ENCODE data around the gene NCAM2.

NCAM2 gene

DNA sequence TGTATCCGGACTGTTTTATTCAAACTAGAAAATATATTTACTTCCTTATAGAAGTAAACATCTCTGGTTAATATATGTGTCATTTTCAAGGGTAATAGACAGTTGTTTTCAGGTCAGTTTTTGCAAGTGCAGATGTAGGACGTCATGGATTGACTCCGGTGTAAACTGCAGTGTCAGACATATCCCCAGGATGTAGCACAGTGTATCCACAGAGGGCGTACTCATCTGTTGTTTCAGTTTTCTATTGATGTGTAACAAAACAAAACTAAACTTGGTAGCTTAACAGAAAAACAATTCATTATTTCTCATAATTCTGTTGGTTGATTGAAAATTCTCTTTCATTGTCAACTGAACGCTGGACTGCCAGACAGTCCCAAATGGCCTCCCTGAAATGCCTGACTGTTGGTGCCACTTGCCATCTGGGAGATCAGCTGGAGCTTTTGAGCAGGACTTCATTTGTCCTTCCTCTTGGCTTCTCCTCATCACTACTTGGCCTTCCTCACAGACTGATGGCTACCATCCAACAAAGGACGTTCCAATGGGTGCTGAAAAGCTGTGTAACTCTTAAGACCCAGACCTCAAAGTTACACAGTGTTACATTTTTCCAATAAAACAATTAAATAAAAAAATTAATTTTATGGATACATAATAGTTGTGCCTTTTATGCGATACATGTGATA is 181.6 kb downstream of the NCAM2 start:
- DNase-seq (ENCODE audit: low spot score in 2 of 2): no peak
- in situ Hi-C loops (cut with MboI; ENCODE audit: low sequenced_read_pairs): no loop called here
- no peaks in the 10 kb centered on the region for H3K27me3 ChIP-seq (ENCODE audit: low read depth)
- H3K4me1 ChIP-seq: no peaks in the 10 kb centered on the region
- H3K36me3 ChIP-seq (replicated peaks): no peaks in the 10 kb centered on the region
- no peaks in the 10 kb centered on the region for H3K9me3 ChIP-seq
- no peak overlapping the region for H3K4me3 ChIP-seq

DNA sequence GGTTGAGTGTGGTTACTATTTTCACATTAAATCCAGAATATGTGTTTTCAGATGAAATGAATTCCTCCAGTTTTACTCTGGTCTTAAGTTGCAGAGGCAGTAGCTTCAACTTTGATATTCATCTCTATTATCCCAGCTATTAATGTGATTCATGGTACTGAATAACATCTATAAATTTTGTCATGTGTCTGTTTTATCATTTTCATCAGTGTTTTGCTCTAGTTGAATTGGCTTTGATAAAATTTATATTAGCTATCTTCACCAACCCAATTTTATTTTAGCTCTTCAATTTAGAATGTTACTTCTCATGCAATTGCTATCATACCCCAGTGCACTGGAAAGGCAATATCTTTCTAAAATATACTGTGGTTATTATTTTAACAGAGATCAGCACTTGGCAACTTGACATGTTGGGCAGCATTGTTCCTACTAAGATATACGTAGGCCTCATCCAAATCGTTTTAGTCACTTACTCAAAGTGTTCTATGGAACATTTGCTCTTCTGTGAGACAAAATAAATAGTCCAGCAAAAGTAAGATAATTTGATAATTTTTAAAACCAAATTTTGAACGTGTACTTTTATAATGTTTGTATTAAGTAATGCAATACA is 184.3 kb downstream of the NCAM2 start:
- Histone ChIP-seq H3K36me3 (replicated peaks) (no peaks in the 10 kb centered on the region), H3K4me3 (no peak overlapping the region), H3K9me3 (no peaks in the 10 kb centered on the region), H3K4me1 (no peaks in the 10 kb centered on the region), H3K27me3 (ENCODE audit: low read depth) (no peaks in the 10 kb centered on the region)
- DNase-seq (ENCODE audit: low spot score in 2 of 2): no peak
- in situ Hi-C loops (cut with MboI; ENCODE audit: low sequenced_read_pairs): no loop called here

DNA sequence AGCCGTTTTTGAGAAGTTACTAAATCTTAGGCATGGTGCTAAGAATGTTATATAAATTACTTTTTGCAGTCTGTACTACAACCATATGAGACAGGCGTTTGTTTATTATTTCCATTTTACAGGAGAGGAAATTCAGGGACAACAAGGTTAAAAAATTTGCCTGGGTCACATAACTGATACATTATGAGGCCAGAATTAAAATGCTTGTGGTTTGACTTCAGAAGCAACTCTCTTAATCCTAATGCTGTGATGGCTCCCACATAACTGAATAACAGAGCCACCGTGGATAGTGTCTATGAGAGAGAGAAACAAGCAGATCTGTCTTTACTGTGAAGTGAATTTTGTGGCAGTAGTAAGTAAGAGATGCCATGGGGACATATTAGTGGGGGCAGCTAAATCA is 184.9 kb downstream of the NCAM2 start:
- H3K9me3 ChIP-seq: no peaks in the 10 kb centered on the region
- H3K27me3 ChIP-seq (ENCODE audit: low read depth): no peaks in the 10 kb centered on the region
- no peak for DNase-seq (ENCODE audit: low spot score in 2 of 2)
- no peaks in the 10 kb centered on the region for H3K36me3 ChIP-seq (replicated peaks)
- no peak overlapping the region for H3K4me3 ChIP-seq
- in situ Hi-C loops (cut with MboI; ENCODE audit: low sequenced_read_pairs): no loop called here
- no peaks in the 10 kb centered on the region for H3K4me1 ChIP-seq

DNA sequence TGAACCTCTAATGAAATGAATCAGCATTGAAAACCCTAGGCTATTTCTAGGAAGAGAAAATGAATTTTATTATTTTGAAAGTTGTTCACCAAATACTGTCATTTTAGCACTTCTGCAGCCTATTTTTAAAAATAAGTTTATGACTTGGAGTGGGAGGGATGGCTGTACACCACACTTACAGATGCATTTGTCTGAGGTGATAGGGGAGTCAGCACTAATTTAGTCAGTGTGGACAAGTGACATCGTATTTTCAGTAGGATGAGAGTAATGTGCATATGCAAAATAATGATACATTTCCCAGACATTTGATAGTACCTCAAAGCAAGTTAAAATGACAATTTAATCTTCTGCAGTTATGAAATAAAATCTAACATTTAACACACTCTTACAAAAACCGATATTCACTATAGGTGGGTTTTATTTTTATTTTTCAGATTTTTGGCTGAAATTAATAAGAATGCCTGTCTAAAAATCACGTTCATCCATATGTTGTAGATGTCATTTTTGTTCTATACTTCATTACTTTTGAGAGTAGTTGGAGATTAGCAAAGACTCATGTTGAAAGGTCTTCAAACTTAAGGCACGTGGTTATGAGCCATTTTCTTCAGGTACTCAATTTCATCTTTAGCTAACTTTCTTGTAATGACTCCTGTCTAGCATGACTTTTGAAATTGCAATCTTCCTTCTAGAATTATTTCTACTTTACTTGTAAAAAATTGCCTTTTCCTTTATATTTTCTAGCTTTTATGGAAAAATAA is 186.7 kb downstream of the NCAM2 start:
- H3K4me3 ChIP-seq: no peak overlapping the region
- DNase-seq (ENCODE audit: low spot score in 2 of 2): no peak
- in situ Hi-C loops (cut with MboI; ENCODE audit: low sequenced_read_pairs): no loop called here

DNA sequence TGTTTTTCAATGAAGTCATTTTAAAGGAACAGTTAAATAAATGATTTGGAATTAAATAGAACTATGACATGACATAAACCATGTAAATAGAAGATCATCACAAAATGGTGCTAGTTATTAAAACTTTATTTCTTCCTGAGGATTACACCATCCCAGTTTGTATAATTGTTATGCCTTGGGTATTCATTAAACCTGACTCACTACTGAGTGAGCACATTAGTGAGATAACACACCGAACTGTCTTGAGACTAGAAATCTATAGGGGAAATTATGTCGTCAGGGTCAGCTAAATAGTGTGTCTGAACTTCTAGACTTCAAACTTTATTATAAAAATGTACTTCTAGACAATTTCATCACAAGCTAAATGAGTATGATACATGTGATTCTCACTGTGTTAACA is 189.4 kb downstream of the NCAM2 start:
- Histone ChIP-seq H3K36me3 (replicated peaks) (no peaks in the 10 kb centered on the region), H3K9me3 (no peaks in the 10 kb centered on the region), H3K4me3 (no peak overlapping the region), H3K27me3 (ENCODE audit: low read depth) (no peaks in the 10 kb centered on the region), H3K4me1 (no peaks in the 10 kb centered on the region)
- DNase-seq (ENCODE audit: low spot score in 2 of 2): no peak
- in situ Hi-C loops (cut with MboI; ENCODE audit: low sequenced_read_pairs): no loop called here

More for the DNA sequence above, 186.7 kb downstream of the NCAM2 start:
- H3K27me3 ChIP-seq (ENCODE audit: low read depth): no peaks in the 10 kb centered on the region
- no peaks in the 10 kb centered on the region for H3K9me3 ChIP-seq
- H3K4me1 ChIP-seq: no peaks in the 10 kb centered on the region
- H3K36me3 ChIP-seq (replicated peaks): no peaks in the 10 kb centered on the region

DNA sequence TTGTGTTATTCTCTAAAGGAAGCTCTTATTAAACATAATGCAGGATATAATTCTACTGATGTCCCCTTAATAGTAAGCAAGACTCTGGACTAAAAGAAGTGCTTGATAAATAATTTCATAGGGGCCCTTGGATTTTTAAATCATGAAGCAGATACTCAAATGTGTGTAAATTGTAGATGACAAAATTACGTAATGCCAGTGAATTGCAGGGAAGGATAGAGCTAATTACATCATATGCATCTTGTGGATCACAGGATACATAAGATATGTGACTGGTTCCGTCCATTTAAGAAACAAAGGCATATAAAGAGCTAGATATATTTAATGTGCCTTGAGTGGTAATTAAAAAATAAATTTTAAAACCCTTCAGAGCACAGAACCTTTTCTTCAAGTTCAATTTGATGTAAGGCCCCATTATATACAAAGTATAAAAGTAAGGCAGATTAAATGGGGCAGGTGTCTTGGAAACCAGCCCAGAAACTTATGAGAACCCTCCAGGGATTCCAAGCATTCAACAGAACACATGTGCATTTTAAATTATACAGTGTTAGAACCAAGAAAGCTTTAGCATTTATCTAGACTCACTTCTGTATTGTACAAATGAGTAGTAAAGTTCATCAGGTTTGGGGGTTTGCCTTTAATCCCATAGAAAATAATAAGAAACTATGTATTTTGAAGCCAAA is 190.4 kb downstream of the NCAM2 start:
- Histone ChIP-seq H3K36me3 (replicated peaks) (no peaks in the 10 kb centered on the region), H3K4me1 (no peaks in the 10 kb centered on the region), H3K9me3 (no peaks in the 10 kb centered on the region), H3K4me3 (no peak overlapping the region), H3K27me3 (ENCODE audit: low read depth) (no peaks in the 10 kb centered on the region)
- in situ Hi-C loops (cut with MboI; ENCODE audit: low sequenced_read_pairs): no loop called here
- DNase-seq (ENCODE audit: low spot score in 2 of 2): no peak

DNA sequence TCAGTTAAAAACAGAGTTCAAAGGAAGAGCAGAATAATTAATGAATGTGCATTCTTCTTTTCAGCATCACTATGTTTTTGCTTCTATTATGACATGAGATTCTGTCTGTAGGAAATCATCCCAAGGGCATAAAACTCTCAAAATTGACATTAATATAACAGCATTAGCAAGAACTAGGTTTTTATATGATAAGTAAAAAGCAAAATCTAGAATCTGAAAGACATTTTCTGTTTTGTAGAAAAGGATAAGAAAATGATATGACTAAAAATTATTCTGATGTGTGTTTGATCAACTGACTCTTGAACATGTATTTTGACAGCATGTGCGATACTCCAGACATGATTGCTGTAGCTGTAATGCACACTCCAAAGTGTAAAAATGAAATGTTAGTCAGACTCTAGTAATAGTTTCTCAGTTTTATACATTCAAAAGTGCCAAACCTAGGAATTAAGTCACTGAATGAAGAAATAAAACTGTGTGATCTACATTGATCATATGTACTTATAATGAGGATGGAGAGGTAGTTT is 197.3 kb downstream of the NCAM2 start:
- Histone ChIP-seq H3K4me3 (no peak overlapping the region), H3K4me1 (no peaks in the 10 kb centered on the region), H3K36me3 (replicated peaks) (no peaks in the 10 kb centered on the region), H3K9me3 (no peaks in the 10 kb centered on the region), H3K27me3 (ENCODE audit: low read depth) (no peaks in the 10 kb centered on the region)
- DNase-seq (ENCODE audit: low spot score in 2 of 2): no peak
- in situ Hi-C loops (cut with MboI; ENCODE audit: low sequenced_read_pairs): no loop called here

DNA sequence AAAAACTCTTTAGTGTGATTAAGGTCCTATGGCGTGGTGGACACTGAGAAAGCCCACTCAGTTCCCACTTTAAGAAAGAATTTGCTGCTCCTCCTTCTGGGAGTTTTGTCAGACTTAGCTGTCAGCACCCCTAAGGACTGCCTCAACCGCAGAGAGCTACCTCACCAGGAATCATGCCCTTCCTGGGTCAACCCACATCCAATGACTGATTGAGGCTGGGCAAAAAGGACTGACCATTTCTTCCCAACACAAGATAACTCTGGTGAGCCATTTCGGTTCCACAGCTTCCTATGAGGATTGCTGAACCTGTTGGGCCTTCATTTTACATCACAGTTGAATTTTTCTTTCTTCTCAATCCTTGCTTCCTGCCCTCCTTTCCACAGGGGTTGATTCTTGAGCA is 197.9 kb downstream of the NCAM2 start:
- no peaks in the 10 kb centered on the region for H3K36me3 ChIP-seq (replicated peaks)
- H3K27me3 ChIP-seq (ENCODE audit: low read depth): no peaks in the 10 kb centered on the region
- no peak for DNase-seq (ENCODE audit: low spot score in 2 of 2)
- in situ Hi-C loops (cut with MboI; ENCODE audit: low sequenced_read_pairs): no loop called here
- no peaks in the 10 kb centered on the region for H3K9me3 ChIP-seq
- no peak overlapping the region for H3K4me3 ChIP-seq
- no peaks in the 10 kb centered on the region for H3K4me1 ChIP-seq

DNA sequence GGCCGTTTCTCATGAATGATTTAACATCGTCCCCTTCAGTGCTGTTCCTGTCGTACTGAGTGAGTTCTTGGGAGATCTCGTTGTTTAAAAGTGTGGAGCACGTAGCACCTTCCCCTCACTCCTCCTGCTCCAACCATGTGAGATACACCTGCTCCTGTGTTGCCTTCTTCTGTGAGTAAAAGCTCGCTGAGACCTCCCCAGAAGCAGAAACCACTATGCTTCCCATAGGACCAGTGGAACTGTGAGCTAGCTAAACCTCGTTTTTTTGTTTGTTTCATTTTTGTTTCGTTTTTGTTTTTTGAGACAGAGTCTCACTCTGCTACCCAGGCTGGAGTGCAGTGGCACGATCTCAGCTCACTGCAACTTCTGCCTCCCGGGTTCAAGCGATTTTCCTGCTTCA is 198.6 kb downstream of the NCAM2 start:
- H3K4me1 ChIP-seq: no peaks in the 10 kb centered on the region

DNA sequence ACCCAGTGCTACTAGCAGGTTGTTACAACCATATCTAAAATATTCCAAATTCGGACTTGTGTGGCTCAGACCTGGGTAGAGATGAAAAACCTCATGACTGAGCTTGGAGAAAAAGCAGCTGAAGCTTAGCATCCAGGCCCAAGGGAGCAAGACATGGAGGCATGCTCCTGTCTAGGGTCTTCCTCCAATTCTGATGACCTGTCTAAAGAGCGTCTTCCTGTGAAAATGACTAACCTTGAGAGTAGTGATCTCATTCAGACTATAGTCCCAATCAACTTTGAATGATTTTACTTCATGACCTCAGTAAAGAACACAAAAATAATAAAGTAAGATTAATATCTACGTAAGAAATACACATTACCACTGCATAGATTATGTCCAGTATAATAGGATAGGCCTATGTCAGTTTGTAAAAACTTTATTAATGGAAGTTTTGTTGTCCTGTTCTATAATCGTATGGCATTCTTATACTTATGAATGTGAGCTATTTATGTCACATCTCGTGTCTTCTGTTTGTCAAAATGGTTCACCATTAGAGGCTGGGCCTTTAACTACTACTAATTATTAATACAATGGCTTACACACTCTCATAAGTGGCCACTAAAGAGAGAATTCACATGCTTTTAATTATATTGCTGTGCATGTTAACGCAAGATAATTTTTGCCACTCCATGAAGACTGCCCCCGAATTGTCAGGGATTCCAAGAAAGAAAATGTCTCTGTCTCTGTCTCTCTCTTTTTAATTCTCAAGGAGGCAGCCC is 201.3 kb downstream of the NCAM2 start:
- Histone ChIP-seq H3K9me3 (0 out of 2 replicates have a peak, but pooled peaks cover 2% of the 10 kb centered on the region), H3K4me3 (no peak overlapping the region), H3K27me3 (ENCODE audit: low read depth) (no peaks in the 10 kb centered on the region), H3K4me1 (no peaks in the 10 kb centered on the region), H3K36me3 (replicated peaks) (no peaks in the 10 kb centered on the region)
- no peak for DNase-seq (ENCODE audit: low spot score in 2 of 2)
- in situ Hi-C loops (cut with MboI; ENCODE audit: low sequenced_read_pairs): no loop called here

More for the DNA sequence above, 198.6 kb downstream of the NCAM2 start:
- in situ Hi-C loops (cut with MboI; ENCODE audit: low sequenced_read_pairs): no loop called here
- Histone ChIP-seq H3K36me3 (replicated peaks) (no peaks in the 10 kb centered on the region), H3K9me3 (no peaks in the 10 kb centered on the region), H3K4me3 (no peak overlapping the region), H3K27me3 (ENCODE audit: low read depth) (no peaks in the 10 kb centered on the region)
- no peak for DNase-seq (ENCODE audit: low spot score in 2 of 2)

DNA sequence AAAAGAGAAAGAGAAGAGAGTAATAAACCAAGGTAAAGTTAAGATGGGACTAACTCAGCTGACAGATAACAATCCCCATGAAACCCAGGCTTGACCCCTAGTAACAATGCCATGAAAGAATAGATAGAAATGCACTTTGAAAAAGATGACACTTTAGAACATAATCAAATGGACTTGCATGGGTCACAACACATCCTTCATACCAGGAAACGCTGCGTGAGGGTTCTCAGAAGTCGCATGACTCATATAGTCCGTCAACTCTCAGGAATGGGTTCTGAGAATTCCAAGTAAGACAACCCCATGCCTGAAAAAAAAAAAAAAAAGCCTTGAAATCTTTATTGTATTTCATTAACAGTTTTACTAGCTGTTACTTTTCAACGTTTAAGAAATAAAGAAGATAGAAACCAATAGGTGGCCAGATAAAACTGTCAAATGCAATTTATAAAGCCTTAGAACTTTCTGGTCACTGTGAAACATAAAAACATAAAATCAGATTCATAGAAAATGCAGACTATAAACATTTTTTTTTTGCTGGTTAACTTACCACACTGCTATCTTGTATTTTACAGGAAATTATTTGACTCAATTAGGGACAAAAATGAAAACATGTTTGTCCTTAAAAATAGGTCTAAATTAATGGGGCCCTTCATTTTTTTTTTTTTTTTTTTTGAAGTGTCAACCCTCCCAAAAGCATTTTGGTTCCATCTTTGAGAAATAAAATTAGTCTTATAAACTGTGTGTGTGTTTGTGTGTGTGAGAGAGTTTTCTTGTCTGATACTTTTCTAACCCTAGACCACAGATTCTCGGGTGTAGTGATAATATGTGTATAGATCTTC is 202.1 kb downstream of the NCAM2 start:
- no peaks in the 10 kb centered on the region for H3K27me3 ChIP-seq (ENCODE audit: low read depth)
- H3K9me3 ChIP-seq: 0 out of 2 replicates have a peak, but pooled peaks cover 2% of the 10 kb centered on the region
- no peak for DNase-seq (ENCODE audit: low spot score in 2 of 2)
- in situ Hi-C loops (cut with MboI; ENCODE audit: low sequenced_read_pairs): no loop called here
- no peaks in the 10 kb centered on the region for H3K36me3 ChIP-seq (replicated peaks)
- H3K4me1 ChIP-seq: no peaks in the 10 kb centered on the region
- no peak overlapping the region for H3K4me3 ChIP-seq

DNA sequence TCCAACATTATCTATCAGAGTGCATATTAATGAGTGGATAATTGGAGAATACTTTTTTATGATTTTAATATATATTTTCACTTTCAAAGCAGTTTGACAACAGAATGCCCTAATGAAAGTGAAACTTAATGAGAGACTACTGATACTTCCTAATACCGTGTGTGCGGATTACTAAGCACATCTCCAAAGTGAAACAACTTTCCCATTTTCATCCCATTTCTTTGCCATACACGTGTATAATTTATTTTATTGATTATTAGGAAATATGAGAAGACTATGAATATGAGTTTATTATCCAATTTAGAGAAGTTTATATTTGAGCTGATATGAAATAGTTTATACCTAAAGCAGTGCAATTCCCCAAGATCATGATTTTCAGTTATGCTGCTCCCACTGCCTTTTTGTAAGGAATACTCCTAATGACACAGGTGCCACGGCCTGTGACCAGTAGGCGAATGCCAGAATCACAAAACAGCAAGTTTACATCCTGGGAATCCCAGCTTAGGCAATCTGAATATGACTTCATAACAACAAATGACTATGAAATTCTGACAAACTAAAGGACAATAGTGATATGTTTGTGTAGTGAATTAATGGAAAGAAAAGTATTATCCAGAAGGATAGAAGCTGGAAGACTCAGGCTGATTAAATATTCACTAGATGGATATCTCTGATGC is 202.9 kb downstream of the NCAM2 start:
- no peak overlapping the region for H3K4me3 ChIP-seq
- no peak for DNase-seq (ENCODE audit: low spot score in 2 of 2)
- in situ Hi-C loops (cut with MboI; ENCODE audit: low sequenced_read_pairs): no loop called here
- no peaks in the 10 kb centered on the region for H3K27me3 ChIP-seq (ENCODE audit: low read depth)
- H3K9me3 ChIP-seq: 0 out of 2 replicates have a peak, but pooled peaks cover 2% of the 10 kb centered on the region
- H3K4me1 ChIP-seq: no peaks in the 10 kb centered on the region
- no peaks in the 10 kb centered on the region for H3K36me3 ChIP-seq (replicated peaks)

Data from HAP-1 (cell line).